HFFc6 (cell line): ENCODE results near the gene MBTPS2. TPM values are rescaled to one million over a fixed set of nuclear protein-coding genes. Genes with fewer than 3 reads are reported as not detected.

Experiments
- DNase-seq: peaks from one replicate; pipeline ENCODE4 v3.0.0-alpha.2; 2018
- H3K27ac Mint-ChIP-seq: 2 replicates; pipeline ENCODE4 v1.8.0; 2020; ENCODE audit warnings: mild to moderate bottlenecking, mixed read lengths
- H3K27me3 Mint-ChIP-seq: 2 replicates; pipeline ENCODE4 v1.8.0; 2021; ENCODE audit warnings: mild to moderate bottlenecking, moderate library complexity, mixed read lengths; ENCODE audit not compliant: insufficient read depth
- H3K36me3 Mint-ChIP-seq: 2 replicates; pipeline ENCODE4 v1.8.0; 2021; ENCODE audit warnings: low read depth, mixed read lengths
- H3K4me1 Mint-ChIP-seq: 2 replicates; pipeline ENCODE4 v1.8.0; 2020; ENCODE audit warnings: low read depth, mixed read lengths
- H3K4me3 Mint-ChIP-seq: 2 replicates; pipeline ENCODE4 v1.8.0; 2020; ENCODE audit warnings: mild to moderate bottlenecking, moderate library complexity, mixed read lengths
- H3K9me3 Mint-ChIP-seq: 2 replicates; pipeline ENCODE4 v1.8.0; 2020; ENCODE audit warnings: mild to moderate bottlenecking, mixed read lengths
- CTCF ChIP-seq: fragments of 200-600 bp; sonication (generic); IDR thresholded peaks from 2 replicates; pipeline ENCODE4 v1.5.0; 2021; ENCODE audit warnings: antibody characterized with exemption, mild to moderate bottlenecking
- total RNA-seq, 6 experiments: library from RNA; stranded (reverse); fragmentation: NEBNext Ultra II Directional; extraction: Animal tissue kit (Norgen Biotek cat#: 25700); gene quantifications; 2 replicates in 1 of 6; 3 replicates in 5 of 6; pipeline ENCODE4 v1.2.3, GENCODE V29; 2021

MBTPS2 gene
- total RNA-seq, 6 experiments from 2014 or later = 31.2 to 39.9 (median 34.0) TPM

GRCh38 chrX:21802839-21803238 lies 36.6 kb upstream of the MBTPS2 start:
- TF ChIP-seq CTCF = no peak
- Mint-ChIP-seq H3K4me1 (peaks cover 8% of the 10 kb centered on the region; the same call in 1 of the 2 replicates), H3K36me3 (no peaks in the 10 kb centered on the region), H3K4me3 (no peak overlapping the region), H3K9me3 (no peaks in the 10 kb centered on the region), H3K27me3 (peaks cover 4% of the 10 kb centered on the region; the same call in 1 of the 2 replicates), H3K27ac (no peak overlapping the region)
- no peak for DNase-seq

- TF ChIP-seq CTCF = no peak
- DNase-seq = no peak
- no peaks in the 10 kb centered on the region for H3K4me1 Mint-ChIP-seq
- 0 out of 2 replicates have a peak, but pooled peaks cover 2% of the 10 kb centered on the region for H3K27me3 Mint-ChIP-seq
- no peak overlapping the region for H3K27ac Mint-ChIP-seq
- H3K9me3 Mint-ChIP-seq = no peaks in the 10 kb centered on the region
- H3K4me3 Mint-ChIP-seq = no peak overlapping the region
- no peaks in the 10 kb centered on the region for H3K36me3 Mint-ChIP-seq
Observed at GRCh38 chrX:21806691-21807090, 32.7 kb upstream of the MBTPS2 start.

GRCh38 chrX:21811832-21812231 lies 27.6 kb upstream of the MBTPS2 start:
- no peak for TF ChIP-seq CTCF
- Mint-ChIP-seq H3K4me1 (no peaks in the 10 kb centered on the region), H3K9me3 (no peaks in the 10 kb centered on the region), H3K27me3 (peaks cover 9% of the 10 kb centered on the region; the same call in 1 of the 2 replicates), H3K4me3 (no peak overlapping the region), H3K27ac (no peak overlapping the region), H3K36me3 (no peaks in the 10 kb centered on the region)
- no peak for DNase-seq

GRCh38 chrX:21812628-21813027 lies 26.8 kb upstream of the MBTPS2 start:
- no peak overlapping the region for H3K27ac Mint-ChIP-seq
- no peak for DNase-seq
- no peaks in the 10 kb centered on the region for H3K9me3 Mint-ChIP-seq
- no peaks in the 10 kb centered on the region for H3K36me3 Mint-ChIP-seq
- peaks cover 9% of the 10 kb centered on the region; the same call in 1 of the 2 replicates for H3K27me3 Mint-ChIP-seq
- no peak overlapping the region for H3K4me3 Mint-ChIP-seq
- TF ChIP-seq CTCF = no peak
- H3K4me1 Mint-ChIP-seq = no peaks in the 10 kb centered on the region

GRCh38 chrX:21813612-21814368 lies 25.6 kb upstream of the MBTPS2 start:
- peaks cover 12% of the 10 kb centered on the region; the same call in 1 of the 2 replicates for H3K27me3 Mint-ChIP-seq
- H3K4me3 Mint-ChIP-seq = no peak overlapping the region
- TF ChIP-seq CTCF = no peak
- H3K4me1 Mint-ChIP-seq = no peaks in the 10 kb centered on the region
- H3K9me3 Mint-ChIP-seq = no peaks in the 10 kb centered on the region
- no peak overlapping the region for H3K27ac Mint-ChIP-seq
- no peaks in the 10 kb centered on the region for H3K36me3 Mint-ChIP-seq
- DNase-seq = no peak
